ENCODE measurements around the gene LZTR1.

The LZTR1 gene

DNA sequence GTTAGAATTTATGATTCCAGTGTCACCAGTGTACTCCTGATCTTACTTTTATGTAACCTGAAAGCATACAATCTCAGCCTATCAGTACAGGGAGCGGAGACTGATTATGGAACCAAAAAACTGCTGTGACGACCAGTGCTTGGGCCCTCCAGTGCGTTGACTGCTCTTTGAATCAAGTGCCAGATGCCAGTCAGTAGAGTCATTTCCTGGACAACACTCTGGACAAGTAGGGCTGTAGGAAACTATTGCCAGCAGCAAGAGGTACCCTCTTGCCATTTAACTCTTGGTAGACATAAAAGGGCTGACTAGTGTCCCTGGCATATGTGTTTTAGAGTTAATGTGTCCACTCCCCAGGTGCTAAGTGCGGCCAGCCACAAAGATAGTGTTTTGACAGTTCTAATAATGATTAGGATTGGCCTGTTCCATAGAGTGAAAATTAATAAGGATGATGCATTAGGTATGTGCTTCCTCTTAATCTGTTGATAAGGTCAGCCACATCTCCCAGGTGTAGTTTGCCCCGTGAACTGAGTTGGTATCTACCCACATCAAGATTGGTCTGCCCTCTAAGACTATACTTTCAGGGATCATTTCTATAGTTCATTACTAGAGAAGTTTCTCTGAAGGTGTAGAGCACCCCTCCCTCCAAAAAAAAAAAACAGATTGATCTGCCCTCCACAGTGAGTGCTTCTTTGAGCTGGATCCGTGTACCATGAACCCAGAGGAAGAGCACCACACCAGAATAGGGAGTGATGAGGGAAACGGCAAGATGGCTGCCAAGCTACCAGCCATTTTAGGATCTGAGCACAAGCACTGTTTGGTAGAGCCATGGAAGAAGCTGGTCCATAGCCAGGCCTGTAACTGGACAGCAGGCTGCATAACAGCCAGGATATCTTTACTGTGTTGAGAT lies 35.8 kb upstream of the LZTR1 start:
- POLR2A ChIA-PET: no interaction called here
- TF ChIP-seq, protein P1, sequence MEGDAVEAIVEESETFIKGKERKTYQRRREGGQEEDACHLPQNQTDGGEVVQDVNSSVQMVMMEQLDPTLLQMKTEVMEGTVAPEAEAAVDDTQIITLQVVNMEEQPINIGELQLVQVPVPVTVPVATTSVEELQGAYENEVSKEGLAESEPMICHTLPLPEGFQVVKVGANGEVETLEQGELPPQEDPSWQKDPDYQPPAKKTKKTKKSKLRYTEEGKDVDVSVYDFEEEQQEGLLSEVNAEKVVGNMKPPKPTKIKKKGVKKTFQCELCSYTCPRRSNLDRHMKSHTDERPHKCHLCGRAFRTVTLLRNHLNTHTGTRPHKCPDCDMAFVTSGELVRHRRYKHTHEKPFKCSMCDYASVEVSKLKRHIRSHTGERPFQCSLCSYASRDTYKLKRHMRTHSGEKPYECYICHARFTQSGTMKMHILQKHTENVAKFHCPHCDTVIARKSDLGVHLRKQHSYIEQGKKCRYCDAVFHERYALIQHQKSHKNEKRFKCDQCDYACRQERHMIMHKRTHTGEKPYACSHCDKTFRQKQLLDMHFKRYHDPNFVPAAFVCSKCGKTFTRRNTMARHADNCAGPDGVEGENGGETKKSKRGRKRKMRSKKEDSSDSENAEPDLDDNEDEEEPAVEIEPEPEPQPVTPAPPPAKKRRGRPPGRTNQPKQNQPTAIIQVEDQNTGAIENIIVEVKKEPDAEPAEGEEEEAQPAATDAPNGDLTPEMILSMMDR (IDR thresholded peaks at IDR 0.05; ENCODE audit: control extremely low read depth, extremely low read depth, low read depth, missing control alignments): no peak
- CTCF ChIA-PET: interaction anchor here (0.9 to 1.9 kb wide), 4 partner anchors 10 to 26 kb away, joined by 3 to 4 read pairs (median 4); no protein-coding TSS in a partner anchor
- DNase-seq (ENCODE audit: extremely low spot score): no peak

DNA sequence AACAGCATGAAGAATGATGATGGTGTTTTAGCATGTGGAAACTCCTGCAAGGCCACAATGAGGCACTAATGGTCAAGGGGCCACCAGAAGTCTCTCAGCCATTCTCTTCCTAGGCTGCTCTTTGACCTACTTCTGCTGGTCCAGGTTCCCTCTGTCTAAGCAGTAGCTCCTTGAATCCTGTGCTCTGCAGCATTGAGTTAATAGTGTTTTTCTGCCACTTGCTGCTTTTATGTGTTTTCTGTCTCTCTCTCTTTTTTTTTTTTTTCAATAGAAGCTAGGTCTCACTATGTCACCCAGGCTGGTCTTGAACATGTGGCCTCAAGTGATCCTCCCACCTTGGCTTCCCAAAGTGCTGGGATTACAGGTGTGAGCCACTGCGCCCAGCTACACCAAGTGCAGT lies 35.1 kb upstream of the LZTR1 start:
- TF ChIP-seq, protein P1 (IDR thresholded peaks at IDR 0.05; ENCODE audit: control extremely low read depth, extremely low read depth, low read depth, missing control alignments): no peak
- CTCF ChIA-PET: interaction anchor here (0.9 to 1.9 kb wide), 4 partner anchors 9 to 27 kb away, joined by 3 to 4 read pairs (median 4); no protein-coding TSS in a partner anchor
- POLR2A ChIA-PET: no interaction called here
- DNase-seq (ENCODE audit: extremely low spot score): no peak

DNA sequence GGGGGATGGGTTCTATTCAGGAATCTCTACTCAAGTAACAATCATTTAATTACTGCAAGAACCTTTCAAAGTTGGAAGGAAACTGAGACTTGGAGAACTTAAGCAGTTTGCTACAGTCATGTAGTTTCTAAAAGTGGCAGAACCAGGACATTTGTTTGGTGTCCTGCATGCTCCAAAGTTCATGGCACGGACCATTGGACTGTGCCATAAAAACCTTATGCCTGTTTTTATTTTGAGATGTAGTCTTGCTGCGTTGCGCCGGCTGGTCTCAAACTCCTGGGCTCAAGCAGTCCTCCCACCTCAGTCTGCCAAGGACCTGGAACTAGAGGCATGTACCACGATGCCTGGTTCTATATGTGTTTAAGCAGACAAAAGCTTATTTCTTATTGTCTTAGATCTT lies 33.6 kb upstream of the LZTR1 start:
- TF ChIP-seq, protein P1 (IDR thresholded peaks at IDR 0.05; ENCODE audit: control extremely low read depth, extremely low read depth, low read depth, missing control alignments): no peak
- DNase-seq (ENCODE audit: extremely low spot score): no peak
- POLR2A ChIA-PET: no interaction called here
- CTCF ChIA-PET: interaction anchor here (1.0 to 2.2 kb wide), 3 partner anchors 10 to 13 kb away, joined by 3 to 7 read pairs (median 4); no protein-coding TSS in a partner anchor

DNA sequence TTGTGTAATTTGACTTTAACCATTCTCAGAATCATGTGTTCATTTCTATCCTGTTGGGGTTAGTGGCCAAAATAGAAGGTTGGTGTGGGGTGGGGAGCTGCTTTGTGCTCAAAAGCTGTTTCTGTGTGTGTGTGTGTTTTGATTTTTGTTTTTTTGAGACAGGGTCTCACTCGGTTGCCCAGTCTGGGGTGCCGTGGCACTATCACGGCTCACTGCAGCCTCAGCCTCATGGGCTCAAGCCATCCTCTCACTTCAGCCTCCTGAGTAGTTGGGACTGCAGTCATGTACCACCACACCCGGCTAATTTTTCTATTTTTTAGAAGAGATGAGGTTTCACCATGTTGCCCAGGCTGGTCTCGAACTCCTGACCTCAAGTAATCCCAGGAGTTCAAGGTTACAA lies 33.1 kb upstream of the LZTR1 start:
- CTCF ChIA-PET: interaction anchor here (2.2 kb wide), 1 partner anchor 9 kb away, joined by 7 read pairs; no protein-coding TSS in a partner anchor
- TF ChIP-seq, protein P1 (IDR thresholded peaks at IDR 0.05; ENCODE audit: control extremely low read depth, extremely low read depth, low read depth, missing control alignments): no peak
- POLR2A ChIA-PET: no interaction called here
- DNase-seq (ENCODE audit: extremely low spot score): no peak

DNA sequence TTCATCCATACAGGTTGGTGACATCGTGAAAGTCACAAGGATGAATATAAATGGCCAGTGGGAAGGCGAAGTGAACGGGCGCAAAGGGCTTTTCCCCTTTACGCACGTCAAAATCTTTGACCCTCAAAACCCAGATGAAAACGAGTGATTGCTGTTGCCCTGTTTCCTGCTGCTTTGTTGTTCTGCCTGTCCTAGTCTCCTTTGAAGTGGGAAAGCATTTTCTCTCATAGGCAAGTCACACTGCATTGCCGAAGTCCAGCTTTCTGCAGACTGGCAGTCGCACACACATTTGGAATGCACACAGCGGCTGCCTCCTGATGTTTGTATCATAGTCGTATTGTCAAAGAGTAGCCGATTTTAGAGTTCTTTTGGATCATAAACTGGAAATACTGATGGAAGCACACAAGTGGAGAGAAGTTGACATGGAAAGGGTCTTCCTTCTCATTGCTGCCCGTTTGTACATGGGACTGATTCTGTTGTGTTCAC lies 32.4 kb upstream of the LZTR1 start:
- POLR2A ChIA-PET: no interaction called here
- TF ChIP-seq, protein P1 (IDR thresholded peaks at IDR 0.05; ENCODE audit: control extremely low read depth, extremely low read depth, low read depth, missing control alignments): no peak
- CTCF ChIA-PET: interaction anchor here (2.2 kb wide), 1 partner anchor 8 kb away, joined by 7 read pairs; no protein-coding TSS in a partner anchor
- DNase-seq (ENCODE audit: extremely low spot score): no peak

DNA sequence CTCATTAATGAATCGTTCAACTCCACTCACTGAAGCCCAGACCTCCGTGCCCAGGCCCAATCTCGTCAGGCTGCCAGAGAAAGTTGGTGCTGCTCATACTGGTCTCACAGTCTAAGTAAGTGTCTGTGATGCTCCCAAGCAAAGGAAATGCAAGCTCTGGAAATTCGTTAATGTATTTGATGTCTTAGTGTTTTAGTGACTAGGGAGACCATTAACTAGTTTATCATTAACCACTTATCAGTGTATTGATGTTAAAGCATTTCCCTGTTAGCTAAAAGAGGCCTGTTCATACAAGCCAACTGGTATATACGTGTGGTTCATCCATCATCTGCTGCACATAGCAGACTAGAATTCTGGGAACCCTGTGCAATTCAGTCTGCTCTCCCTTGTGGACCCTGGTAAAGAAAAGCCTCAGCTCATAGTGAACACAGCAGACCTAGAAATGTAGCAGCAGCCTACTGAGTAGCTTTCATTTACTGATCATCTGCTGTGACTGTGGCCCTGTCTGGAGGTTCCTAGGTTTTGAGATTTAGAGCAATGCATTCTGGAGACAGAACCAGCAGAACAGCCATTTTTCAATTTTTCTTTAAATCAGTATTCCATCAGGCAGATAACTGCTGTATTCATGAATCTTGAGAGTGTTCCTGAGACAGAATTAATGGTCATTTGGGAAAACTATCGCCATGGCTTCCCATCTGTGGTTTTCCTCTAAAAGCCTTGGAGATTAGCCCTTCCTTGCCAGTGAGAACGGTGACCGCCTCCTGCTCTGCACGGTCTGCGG lies 30.8 kb upstream of the LZTR1 start:
- TF ChIP-seq, protein P1 (IDR thresholded peaks at IDR 0.05; ENCODE audit: control extremely low read depth, extremely low read depth, low read depth, missing control alignments): no peak
- ChIA-PET POLR2A (no interaction called here), CTCF (interaction anchor here (1.2 to 4.5 kb wide), 3 partner anchors 11 to 167 kb away, joined by 3 to 22 read pairs (median 4); no protein-coding TSS in a partner anchor)
- DNase-seq (ENCODE audit: extremely low spot score): no peak

All from GM10248 (cell line).